HG03521 (cell line): ENCODE data around the gene NUMBL.

Experiments used
- ATAC-seq: cut with Tn5 transposase; IDR thresholded peaks from one replicate; pipeline ENCODE4 v1.9.1; 2021; ENCODE audit warnings: mild to moderate bottlenecking, moderate library complexity; ENCODE audit not compliant: unreplicated experiment

Gene NUMBL

DNA sequence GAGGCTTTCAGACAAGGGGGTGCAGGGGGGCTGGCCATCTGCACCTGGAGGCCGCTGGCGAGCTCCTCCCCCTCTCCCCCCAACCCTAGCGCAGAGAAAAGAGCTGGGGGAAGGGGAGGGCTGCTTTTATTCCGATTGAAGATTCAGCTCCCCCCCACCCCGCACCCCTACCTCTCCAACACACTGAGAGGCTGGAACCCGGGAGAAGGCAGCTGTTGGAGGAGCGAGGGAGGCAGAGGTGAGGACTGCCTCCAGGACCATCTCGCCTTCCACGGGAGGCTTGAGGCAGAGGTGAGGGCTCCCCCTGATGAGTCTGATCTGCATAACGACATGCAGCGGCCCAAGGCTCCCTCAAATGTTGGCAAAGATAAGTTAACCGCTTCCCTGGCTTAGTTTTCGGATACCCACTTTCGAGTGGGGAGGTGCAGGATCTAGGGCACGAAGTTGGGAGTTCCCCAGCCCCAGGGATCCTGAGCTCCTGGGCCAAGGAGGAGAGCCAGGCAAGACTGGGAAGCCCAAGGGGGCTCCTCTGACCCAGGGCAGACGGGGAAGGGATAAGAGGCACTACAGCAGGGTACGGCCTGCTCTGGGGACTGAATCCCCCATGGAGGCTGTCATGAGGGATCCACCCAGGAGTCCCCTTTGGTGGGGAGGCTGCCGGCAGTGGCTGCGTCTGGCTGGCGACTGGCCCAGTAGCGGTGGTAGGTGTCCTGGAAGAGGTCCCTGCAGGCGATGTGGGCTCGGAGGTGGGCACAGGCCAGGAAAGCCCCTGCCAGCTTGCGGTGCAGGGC, 1.2 kb upstream of the NUMBL start:
- no peak for ATAC-seq

DNA sequence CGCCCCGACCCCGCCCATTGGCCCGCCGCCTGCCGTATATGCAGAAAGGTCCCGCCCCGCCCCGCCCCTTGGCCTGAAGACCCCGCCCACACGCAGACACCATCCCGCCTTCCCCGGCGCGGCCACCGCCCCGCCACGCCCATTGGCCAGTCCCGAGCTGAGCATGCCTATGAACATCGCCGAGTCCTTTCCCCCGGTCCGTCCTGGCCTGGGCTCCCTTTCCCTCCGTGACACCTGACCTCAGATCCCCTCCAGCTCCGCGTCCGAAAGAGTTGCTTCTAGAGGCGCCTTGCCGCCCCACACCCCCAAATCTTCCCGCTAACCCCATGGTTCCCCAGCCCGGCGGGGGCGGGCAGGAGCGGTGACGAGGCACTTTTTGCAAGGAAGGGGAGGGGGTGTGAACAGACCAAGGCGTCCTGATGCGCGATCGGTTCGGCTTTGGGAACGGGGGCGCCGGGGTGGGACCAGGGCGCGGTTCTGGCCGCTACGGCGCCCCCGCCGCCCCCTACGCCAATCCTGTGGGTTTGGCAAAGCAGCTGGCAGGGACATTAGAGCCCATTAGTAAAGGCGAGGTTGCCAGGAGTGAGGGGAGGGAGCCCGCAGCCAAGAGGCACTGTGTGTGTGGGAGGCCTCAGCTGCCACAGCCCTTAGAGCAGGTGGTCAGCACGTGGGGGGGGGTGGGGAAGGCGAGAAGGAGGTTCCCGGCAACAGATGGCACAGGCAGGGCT, 406 bp upstream of the NUMBL start:
- peak; percentile 57 for ATAC-seq

DNA sequence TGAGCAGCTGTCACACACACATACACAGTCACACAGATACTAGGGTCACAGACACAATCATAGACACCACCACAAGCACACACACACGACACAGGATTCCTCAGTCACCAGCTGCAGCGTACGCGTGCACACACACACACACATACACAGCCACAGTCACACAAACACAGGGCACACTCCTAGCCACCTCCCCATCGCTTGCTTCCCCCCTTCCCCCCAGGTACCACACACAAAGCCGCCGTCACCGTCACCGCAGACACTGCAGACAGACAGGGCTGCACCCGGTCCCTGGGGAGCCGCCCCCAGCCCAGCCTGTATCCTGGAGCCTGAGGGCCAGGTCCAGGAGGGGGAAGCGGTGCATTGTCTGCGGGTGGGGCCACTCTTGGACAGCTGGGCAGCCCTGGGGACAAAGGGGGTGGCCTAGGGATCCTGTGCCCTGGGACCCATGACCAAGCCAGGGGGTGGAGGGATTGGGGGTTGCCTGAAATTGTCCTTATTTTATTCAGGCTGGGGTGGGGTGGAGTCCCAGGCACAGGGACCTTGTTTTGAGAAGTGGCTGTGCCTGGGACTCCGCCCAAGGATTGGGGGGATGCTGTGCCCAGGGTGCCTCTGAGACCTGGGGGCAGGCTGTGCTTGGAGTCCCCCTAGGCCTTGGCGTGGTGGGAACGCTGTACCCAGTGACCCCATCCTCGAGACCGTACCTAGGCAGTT, 957 bp downstream of the NUMBL start:
- no peak for ATAC-seq

DNA sequence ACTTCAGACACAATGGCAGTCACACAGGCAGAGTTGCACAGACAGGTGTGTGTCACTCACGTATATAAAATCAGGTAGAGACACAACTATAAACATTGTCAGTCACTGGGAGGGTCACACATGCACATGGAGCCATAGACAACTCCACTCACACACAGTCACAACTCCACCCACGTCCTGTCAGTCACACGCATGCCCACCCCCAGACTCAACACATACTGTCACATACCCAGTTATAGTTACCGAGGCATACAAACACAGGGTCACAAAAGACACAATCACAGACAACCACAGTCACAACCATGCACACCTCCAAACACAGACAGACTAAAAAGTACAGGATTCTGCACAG, 1.5 kb downstream of the NUMBL start:
- ATAC-seq = no peak

DNA sequence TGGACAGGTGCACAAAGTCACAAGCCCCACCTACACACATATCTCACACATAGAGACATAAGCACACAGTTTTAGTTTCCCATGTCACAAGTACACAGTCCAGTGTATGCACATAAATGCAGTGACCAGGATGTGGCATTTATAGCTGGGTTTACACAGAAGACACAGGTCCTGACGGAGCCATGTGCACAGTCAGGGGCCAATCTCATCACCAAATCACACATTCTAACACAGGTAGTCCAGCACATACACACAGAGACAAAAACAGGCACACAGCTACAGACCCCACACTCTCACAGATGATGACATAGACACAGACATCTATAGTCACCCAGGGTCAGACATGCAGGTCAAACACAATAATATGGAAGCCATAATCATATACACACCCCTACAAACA, 2.1 kb downstream of the NUMBL start:
- ATAC-seq = no peak

DNA sequence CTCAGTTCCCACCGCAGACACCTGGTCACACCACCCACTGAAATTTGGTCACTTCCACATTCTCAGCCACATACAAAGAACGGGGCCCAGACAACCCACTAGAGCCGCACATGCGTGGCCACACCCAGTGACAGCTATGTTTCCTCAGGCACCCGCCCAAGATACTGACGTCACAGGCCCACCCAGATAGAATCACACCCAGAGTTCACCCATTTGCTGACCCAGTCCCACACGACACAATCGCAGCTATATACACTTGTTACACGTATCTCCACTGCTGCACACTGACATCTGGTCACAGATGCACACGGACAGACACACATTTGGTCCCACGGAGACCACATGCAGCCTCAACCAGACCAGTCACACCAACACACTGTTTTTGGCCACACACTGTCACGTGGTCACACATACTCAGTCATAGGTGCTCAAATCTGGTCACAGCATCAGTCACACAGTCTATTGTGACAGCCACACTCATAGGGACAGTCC, 2.9 kb downstream of the NUMBL start:
- no peak for ATAC-seq

DNA sequence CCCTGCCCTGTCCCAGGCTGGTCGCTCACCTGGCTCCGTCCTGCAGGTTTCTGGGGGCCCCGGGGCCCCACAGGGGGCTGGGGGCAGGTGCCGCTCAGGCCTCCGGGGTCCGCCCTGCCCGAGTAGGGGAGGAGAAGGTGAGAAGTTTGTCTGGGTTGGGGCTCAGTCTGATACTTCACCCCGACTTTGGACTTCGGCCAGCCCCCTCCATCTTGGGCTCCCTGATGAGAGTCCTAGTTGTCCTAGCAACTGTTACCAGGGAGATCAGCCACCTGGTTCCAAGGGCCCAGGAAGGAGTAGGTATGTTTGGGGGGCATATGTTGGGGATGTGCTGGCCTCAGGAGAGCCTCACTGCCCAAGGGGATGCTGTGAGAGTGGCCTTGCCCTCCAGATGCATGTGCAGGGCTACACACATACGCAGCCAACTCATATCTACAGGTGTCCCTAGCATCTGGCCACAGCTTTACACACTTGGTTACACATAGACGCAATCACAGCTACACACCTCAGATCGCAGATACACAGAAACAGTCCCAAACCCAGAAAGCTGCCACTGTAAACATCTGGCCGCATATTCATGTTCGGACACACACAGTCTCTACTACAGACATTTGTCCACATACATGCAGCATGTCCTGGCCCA, 3.4 kb downstream of the NUMBL start:
- no peak for ATAC-seq

DNA sequence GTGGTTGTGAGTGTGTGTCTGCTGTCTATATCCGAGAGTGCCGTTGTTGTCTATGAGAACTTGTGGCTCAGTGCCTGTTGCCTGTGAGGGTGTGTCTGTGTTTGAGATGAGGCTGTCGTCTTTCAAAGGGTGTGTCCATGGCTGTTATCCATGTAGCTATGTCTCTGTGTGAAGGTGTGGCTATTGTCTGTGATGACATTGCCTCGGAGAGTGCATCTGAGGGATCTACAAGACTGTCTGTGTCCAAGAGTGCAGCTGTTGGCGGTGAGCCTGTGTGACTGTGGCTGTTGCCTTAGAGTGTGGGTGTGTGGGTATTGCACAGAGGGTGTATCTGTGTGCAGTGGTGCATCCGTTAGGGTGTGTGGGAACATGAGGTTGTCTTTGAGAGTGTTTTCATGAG, 4.9 kb downstream of the NUMBL start:
- no peak for ATAC-seq

DNA sequence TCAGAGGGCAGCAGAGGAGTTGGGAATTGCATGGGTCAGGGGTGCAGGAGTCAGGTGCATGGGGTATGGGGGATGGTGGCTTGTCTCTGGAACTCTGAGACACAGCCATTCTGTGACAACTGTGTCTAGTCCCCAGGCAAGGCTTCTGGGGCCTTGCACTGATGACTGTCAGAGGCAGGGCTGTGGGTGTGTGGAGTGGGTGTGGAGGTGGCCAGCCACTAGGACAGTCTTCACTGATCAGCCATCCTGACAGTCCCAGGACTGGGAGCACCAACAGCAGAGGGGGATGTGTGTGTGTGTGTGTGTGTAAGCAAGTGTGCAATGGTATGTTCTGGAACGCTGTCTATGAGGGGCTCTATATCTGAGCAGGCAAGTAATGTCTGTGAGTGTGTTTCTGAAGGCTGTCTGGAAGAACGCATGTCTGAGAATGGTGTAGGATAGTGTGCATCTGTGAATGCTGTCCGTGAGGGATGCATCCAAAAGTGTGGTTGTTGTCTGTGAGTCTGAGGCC, 5.4 kb downstream of the NUMBL start:
- no peak for ATAC-seq

DNA sequence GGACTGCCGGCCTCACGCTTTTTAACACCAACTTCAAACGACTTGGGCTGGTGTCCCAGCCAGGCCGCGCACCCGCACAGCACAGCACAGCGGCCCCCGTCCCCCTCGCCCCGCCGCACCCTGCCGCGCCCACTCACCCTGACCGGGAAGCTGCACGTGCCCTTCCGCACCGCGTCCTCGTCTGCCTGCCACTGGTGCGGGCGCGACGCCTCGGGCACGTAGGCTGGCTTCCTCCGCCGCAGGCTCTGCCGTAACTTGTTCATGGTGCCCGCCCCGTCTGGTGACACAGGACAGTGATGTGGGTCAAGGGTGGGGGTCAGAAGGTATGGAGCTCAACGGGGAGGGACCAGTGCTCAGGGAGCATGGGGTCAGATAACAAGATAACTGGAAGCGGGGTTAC, 6.2 kb downstream of the NUMBL start:
- no peak for ATAC-seq

DNA sequence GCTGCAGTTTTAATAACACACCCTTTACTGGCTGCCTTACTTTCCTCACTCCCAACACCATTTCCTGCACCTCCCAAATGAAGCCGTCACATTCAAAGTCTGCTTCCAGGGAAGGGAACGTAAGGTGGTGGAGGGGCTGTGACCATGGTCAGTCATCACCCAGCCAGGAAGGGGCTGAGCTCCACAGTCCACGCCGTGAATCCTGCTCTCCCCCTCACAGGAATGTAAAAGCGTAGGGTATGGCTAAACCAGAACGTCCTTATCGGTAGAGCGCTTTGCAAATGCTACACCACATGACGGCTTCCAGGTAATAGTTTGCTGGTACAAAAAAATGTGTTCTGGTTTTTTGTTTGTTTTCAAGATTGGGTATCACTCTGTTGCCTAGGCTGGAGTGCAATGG, 7.0 kb downstream of the NUMBL start:
- ATAC-seq = no peak

DNA sequence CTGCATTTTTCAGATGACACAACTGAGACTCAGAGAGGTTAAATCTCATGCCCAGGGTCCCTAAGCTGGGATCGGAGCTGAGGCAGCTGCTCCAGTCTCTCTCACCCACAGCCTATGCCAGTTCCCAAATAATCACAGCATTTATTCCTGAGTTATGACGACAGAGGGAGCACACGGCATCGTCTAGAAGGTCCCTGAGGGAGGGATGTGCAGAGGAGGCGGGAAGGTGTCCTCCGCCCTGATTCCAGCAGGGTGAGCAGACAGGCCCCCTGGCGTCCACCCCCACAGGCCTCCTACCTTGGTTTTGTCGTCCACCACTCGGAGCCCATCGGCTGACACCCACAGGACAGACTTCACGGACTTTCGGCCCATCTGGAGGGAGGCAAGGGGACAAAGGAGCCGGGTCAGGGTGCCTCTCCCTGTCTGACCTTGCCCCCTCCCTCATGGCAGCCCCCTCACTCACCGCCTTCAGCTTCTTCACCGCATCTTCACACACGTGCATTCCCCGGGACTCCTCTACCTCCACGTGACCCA, 8.0 kb downstream of the NUMBL start:
- ATAC-seq = no peak

DNA sequence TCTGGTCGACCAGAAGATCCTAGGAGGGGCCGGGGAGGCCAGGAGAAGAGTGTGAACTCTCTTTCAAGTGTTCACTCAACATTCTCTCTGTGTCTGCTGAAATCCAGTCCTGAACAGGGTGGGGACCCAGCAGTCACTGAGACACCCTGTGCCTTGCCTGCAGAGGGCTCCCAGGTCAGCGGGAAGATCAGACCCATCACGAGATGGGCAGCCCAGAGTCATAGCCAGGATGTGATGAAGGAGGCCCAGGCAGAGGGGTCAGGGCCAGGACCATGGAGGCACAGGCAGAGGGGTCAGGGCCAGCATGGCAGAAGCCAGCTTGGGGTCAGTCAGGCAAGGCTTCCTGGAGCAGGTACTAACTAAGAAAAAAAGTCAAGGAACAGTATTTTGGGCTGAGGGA, 9.4 kb downstream of the NUMBL start:
- no peak for ATAC-seq

DNA sequence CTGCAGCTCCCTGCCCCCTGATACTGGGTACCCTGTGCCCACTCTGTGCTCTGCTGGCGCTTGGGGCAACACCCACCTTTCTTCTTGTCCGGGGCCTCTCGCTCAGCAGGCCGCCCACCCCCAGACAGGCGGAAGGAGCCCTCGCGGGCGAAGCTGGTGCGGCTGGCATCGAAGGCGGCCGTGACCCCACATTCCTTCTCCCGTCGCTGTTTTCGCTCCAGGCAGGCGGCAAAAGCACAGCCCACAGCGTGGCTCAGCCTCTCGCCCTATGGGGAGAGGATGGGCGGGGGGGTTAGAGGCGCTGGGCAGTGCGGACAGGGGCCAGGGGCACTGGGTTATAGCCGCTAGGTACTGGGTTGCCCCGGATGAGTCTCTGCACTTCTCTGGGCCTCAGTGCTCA, 13.3 kb downstream of the NUMBL start:
- no peak for ATAC-seq

DNA sequence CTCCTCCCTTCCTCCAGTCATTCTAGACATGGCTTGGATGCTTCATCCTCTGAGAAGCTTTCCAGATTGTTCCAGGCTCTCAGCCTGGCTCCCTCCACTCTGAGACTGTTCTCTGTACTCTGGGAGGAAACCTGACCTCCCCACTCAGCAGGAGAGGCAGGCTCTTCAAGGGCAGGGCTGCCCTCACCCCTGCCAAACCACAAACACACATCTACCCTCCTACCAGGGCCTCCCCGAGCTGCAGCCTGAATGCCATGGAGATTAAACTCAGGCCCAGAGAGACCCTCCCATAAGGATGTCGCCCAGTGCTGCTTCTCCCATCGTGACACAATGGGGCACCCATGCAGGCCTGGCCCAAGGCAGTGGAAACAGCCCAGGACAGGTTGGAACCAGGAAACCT, 16.2 kb downstream of the NUMBL start:
- no peak for ATAC-seq

DNA sequence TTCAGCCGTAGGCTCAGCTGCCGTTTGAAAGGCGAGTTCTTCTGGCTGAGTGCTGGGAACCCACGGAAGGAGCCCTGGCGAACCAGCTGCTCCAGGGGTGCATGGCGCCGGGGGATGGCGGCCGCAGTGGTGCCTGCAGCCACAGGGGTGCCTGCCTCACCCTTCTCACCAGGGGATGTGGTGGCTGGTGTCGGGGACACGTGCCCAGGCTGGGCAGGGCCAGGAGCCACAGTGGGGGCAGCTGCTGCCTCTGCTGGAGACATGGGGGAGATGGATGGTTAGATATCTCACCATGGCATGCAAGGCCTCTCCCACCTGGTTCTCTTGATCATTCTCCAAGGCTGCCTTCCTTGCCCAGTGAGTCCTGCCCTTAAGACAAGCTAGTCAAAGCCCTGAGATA, 17.1 kb downstream of the NUMBL start:
- ATAC-seq = no peak

DNA sequence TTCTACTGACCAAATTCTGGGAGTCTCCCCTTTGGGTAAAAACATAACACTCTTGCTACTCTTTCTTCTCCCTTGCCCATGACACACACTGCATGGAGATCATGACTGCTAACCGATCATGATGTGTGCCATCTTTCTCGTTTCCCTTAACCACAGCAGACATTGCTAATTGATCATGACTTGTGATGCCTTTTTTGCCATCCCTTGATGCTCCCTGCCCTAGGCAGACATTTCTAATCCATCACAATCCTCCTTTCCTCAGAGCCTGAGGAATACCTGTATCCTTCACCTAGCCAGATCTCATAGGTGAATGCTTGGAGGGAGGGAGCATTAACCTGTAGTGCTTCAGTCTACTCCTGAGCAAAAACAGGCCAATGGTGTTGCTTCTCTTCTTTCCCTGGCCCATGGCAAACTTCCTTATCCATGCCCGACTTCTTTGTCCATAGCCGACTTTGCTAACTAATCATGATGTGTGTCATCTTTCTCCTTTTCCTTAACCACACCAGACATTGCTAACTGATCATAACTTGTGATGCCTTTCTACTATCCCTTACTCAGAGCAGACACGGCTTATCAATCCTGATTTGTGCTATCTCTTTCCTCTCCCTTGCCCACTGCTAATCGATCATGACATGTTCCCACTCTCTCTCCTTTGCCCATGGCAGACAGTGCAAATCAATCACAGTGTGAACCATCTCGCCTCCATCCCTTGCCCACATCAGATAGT, 17.7 kb downstream of the NUMBL start:
- ATAC-seq = no peak

DNA sequence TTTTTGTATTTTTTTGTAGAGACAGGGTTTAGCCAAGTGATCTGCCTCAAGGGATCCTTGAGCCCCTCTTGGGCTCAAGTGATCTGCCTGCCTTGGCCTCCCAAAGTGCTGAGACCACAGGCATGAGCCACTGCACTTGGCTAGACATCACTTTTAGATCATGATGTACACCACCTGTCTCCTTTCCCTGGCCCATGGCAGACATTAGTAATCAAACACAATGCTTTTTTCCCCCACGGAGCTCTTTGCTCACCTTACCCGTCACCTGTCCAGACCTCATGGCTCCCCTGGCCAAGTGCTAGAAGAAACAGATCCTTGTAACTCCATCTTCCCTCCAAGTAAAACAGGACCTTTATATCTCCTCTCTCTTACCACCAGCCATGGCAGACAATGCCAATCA, 18.4 kb downstream of the NUMBL start:
- ATAC-seq = no peak

DNA sequence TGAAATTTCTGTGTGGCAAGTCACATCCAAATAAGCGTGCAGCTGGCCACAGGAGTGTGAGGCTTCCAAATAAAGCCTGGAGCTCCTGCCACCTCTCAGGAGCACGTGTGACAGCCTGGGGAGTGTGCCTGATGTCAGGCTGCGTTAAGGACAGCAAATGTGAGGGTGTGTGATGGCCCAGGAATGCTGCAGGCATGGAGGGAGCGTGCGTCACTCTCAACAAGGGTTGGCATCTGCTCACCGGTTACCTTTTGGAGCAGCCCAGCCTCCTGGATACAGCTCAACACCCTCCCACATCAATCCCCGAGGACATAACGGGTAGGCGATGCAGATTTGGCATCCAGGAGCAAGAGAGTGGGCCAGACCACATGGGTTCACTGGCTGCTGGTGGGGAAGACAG, 19.0 kb downstream of the NUMBL start:
- no peak for ATAC-seq

DNA sequence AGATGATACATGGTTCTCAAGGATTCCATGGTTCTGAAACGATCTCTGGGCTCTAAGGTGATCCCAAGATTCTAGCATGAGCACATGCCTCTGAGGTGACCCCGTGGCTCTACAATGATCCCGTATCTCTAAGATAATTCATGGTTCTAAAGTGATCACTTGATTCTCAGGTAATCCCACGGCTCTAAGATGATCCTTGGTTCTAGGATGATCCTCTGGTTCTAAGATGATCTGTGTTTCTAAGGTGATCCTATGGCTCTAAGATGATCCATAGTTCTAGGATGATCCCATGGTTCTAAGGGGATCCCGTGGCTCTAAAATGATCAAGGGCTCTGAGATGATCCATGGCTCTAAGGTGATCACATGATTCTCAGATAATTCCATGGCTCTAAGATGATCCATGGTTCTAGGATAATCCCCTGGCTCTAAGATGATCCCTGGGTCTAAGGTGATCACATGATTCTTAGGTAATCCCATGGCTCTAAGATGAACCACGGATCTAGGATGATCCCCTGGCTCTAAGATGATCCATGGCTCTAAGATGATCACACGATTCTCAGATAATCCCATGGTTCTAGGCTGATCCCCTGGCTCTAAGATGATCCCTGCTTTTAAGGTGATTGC, 21.3 kb downstream of the NUMBL start:
- ATAC-seq = no peak
